Trophoblast cell (in vitro differentiated cells and primary cell): Measurements from ENCODE around the gene NPAS1.

Source experiments
- DNase-seq, 2 donors: peaks; one replicate each; pipeline ENCODE4 v3.0.0-alpha.2; 2016
- H2AFZ ChIP-seq: 2 replicates; pipeline ENCODE4 v1.6.1; 2013; ENCODE audit warnings: low read length, moderate library complexity, mild to moderate bottlenecking; ENCODE audit not compliant: insufficient read depth, poor library complexity
- H2AK5ac ChIP-seq: 2 replicates; pipeline ENCODE4 v1.6.1; 2013; ENCODE audit warnings: mild to moderate bottlenecking, low read length
- H2BK120ac ChIP-seq: 2 replicates; pipeline ENCODE4 v1.6.1; 2013; ENCODE audit warnings: low read length, mild to moderate bottlenecking, moderate library complexity; ENCODE audit not compliant: insufficient read depth, poor library complexity
- H2BK12ac ChIP-seq: 2 replicates; pipeline ENCODE4 v1.6.1; 2013; ENCODE audit warnings: mild to moderate bottlenecking, low read length, moderate library complexity
- H2BK5ac ChIP-seq: 2 replicates; pipeline ENCODE4 v1.6.1; 2013; ENCODE audit warnings: low read length, low read depth, moderate library complexity, mild to moderate bottlenecking; ENCODE audit not compliant: poor library complexity
- H3K14ac ChIP-seq: 2 replicates; pipeline ENCODE4 v1.6.1; 2013; ENCODE audit warnings: mild to moderate bottlenecking, low read length
- H3K18ac ChIP-seq: 2 replicates; pipeline ENCODE4 v1.6.1; 2013; ENCODE audit warnings: mild to moderate bottlenecking, low read length
- H3K23ac ChIP-seq: 2 replicates; pipeline ENCODE4 v1.6.1; 2013; ENCODE audit warnings: low read length
- H3K27ac ChIP-seq: 2 replicates; pipeline ENCODE4 v1.5.1; 2013; ENCODE audit warnings: low read depth, mild to moderate bottlenecking, inconsistent platforms, low read length, moderate library complexity
- H3K27me3 ChIP-seq: 2 replicates; pipeline ENCODE4 v1.6.1; 2013; ENCODE audit warnings: inconsistent platforms, mild to moderate bottlenecking, low read length, moderate library complexity; ENCODE audit not compliant: insufficient read depth
- H3K36me3 ChIP-seq, 2 experiments: 1 replicate in 1 of 2; 2 replicates in 1 of 2; pipeline ENCODE4 v1.6.1; 2013; ENCODE audit warnings: low read length in 2 of 2, mild to moderate bottlenecking in 2 of 2, moderate library complexity in 1 of 2; ENCODE audit not compliant: insufficient read depth in 2 of 2, control insufficient read depth in 1 of 2
- H3K4ac ChIP-seq: 2 replicates; pipeline ENCODE4 v1.6.1; 2013; ENCODE audit warnings: low read depth, mild to moderate bottlenecking, low read length, moderate library complexity
- H3K4me1 ChIP-seq, 2 experiments: 1 replicate in 1 of 2; 2 replicates in 1 of 2; pipeline ENCODE4 v1.6.1; 2013; ENCODE audit warnings: low read length in 2 of 2, mild to moderate bottlenecking in 2 of 2, moderate library complexity in 1 of 2; ENCODE audit not compliant: insufficient read depth in 2 of 2, control insufficient read depth in 1 of 2
- H3K4me2 ChIP-seq: 2 replicates; pipeline ENCODE4 v1.6.1; 2013; ENCODE audit warnings: inconsistent platforms, mild to moderate bottlenecking, low read length, moderate library complexity
- H3K4me3 ChIP-seq: 2 replicates; pipeline ENCODE4 v1.5.1; 2013; ENCODE audit warnings: mild to moderate bottlenecking, low read depth, low read length, inconsistent platforms
- H3K79me1 ChIP-seq: one replicate; pipeline ENCODE4 v1.6.1; 2013; ENCODE audit warnings: low read length
- H3K79me2 ChIP-seq: 2 replicates; pipeline ENCODE4 v1.6.1; 2013; ENCODE audit warnings: low read length, mild to moderate bottlenecking; ENCODE audit not compliant: control insufficient read depth, insufficient read depth, poor library complexity
- H3K9ac ChIP-seq: 2 replicates; pipeline ENCODE4 v1.6.1; 2013; ENCODE audit warnings: mild to moderate bottlenecking, low read length
- H3K9me3 ChIP-seq: 2 replicates; pipeline ENCODE4 v1.6.1; 2013; ENCODE audit warnings: low read depth, mild to moderate bottlenecking, control low read depth, inconsistent platforms, low read length; ENCODE audit not compliant: insufficient read depth
- H4K12ac ChIP-seq: 2 replicates; pipeline ENCODE4 v1.6.1; 2013; ENCODE audit warnings: low read depth, mild to moderate bottlenecking, low read length, moderate library complexity
- H4K8ac ChIP-seq: 2 replicates; pipeline ENCODE4 v1.6.1; 2013; ENCODE audit warnings: low read depth, mild to moderate bottlenecking, low read length, moderate library complexity
- H4K91ac ChIP-seq: one replicate; pipeline ENCODE4 v1.6.1; 2013; ENCODE audit warnings: low read depth, mild to moderate bottlenecking, low read length, moderate library complexity
- WGBS: extraction: QIAGEN DNeasy Blood & Tissue Kit; methylation state at CpG from one replicate; pipeline ENCODE4 v1.1.7; 2013; ENCODE audit warnings: missing lambda C conversion rate; ENCODE audit not compliant: insufficient read length, insufficient coverage; ENCODE audit errors: extremely low coverage; 5-methylcytosine and 5-hydroxymethylcytosine counted together

Gene NPAS1

DNA sequence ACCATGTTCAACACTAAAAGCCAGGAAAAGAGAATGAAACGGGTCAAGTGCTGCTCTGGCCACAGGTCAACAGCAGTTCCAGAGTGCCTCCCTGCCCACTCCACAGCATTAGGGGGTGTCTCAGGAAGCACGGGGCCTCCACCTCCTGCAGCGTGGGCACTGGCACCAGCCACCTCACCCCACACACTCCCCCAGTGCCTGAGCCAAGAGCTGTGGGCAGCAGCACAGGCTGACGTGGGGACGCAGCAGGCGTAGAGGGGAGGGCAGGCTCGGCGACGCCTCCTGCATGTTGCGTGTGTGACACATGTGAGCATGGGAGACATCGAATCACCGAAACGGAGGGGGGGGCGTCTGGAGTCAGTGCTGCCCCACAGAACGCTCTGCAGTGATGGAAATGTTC is 50.2 kb downstream of the NPAS1 start:
- Histone ChIP-seq H3K9ac (no peak overlapping the region), H2BK5ac (no peak overlapping the region), H3K23ac (no peak overlapping the region), H2BK12ac (no peak overlapping the region), H2BK120ac (no peak overlapping the region), H3K18ac (no peak overlapping the region), H4K8ac (no peak overlapping the region), H3K4me1 (no peaks in the 10 kb centered on the region), H3K9me3 (peaks cover 1% of the 10 kb centered on the region), H4K91ac (no peak overlapping the region), H2AFZ (no peak overlapping the region), H3K4ac (no peak overlapping the region), H4K12ac (no peak overlapping the region), H3K27ac (no peak overlapping the region), H3K79me1 (no peaks in the 10 kb centered on the region), H3K14ac (no peak overlapping the region), H3K79me2 (no peaks in the 10 kb centered on the region), H3K36me3 (peaks cover 80 to 81% of the 10 kb centered on the region in 2 experiments), H3K4me3 (no peak overlapping the region), H3K4me2 (no peak overlapping the region), H2AK5ac (no peak overlapping the region), H3K27me3 (no peaks in the 10 kb centered on the region)
- no peak for DNase-seq
- WGBS, result no CpG with 5 or more reads among the region's 15 CpGs

DNA sequence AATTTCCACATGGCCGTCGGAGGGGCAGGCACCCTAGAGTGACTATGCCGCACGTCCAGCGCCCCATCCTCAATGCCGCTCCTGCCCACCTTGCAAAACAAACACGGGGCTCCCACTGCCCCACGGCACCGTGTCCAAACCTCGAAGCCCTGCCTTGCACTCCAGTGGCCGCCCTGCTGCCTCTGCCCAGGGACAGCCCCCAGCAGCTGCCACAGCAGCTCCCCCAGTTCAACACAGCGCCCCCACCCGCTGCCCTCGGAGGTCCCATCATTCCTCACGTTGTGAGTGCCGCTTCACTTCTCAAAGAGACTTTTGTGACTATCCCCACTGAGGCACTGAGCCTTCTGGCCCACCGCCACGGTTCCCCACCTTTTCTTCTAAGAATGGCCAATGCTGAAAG is 51.1 kb downstream of the NPAS1 start:
- H2AK5ac ChIP-seq, result no peak overlapping the region
- H3K18ac ChIP-seq, result no peak overlapping the region
- H3K27me3 ChIP-seq, result no peaks in the 10 kb centered on the region
- H3K36me3 ChIP-seq, result peaks cover 79 to 80% of the 10 kb centered on the region in 2 experiments
- peaks cover 1% of the 10 kb centered on the region for H3K9me3 ChIP-seq
- H2BK120ac ChIP-seq, result no peak overlapping the region
- no peak overlapping the region for H4K12ac ChIP-seq
- no peak overlapping the region for H4K8ac ChIP-seq
- H2BK12ac ChIP-seq, result no peak overlapping the region
- no peak overlapping the region for H3K9ac ChIP-seq
- no peak overlapping the region for H3K4me2 ChIP-seq
- H3K79me2 ChIP-seq, result no peaks in the 10 kb centered on the region
- H3K4me3 ChIP-seq, result no peak overlapping the region
- no peak for DNase-seq
- H3K14ac ChIP-seq, result no peak overlapping the region
- H3K4ac ChIP-seq, result no peak overlapping the region
- no peak overlapping the region for H3K23ac ChIP-seq
- H2AFZ ChIP-seq, result no peak overlapping the region
- no peaks in the 10 kb centered on the region for H3K4me1 ChIP-seq
- WGBS, result no CpG with 5 or more reads among the region's 18 CpGs
- no peaks in the 10 kb centered on the region for H3K79me1 ChIP-seq
- H2BK5ac ChIP-seq, result no peak overlapping the region
- no peak overlapping the region for H3K27ac ChIP-seq
- no peak overlapping the region for H4K91ac ChIP-seq

DNA sequence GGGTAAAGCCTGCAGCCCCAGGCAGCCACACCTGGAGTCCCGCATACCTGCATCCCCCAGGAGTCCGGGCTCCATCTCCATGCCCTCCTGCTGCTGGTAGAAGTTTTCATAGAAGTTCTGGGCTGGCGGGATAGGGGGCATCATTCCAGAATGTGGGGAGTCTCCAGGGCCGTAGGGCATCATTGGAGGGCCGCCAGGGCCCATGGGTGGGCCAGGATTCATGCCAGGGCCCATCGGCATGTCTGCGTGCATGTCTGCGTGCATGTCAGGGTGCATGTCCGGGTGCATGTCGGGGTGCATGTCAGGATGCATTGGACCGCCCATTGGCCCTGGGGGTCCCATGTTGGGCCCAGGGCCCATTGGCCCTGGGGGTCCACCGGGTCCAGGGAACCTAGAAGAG is 52.1 kb downstream of the NPAS1 start:
- no peak overlapping the region for H3K23ac ChIP-seq
- no peak overlapping the region for H4K8ac ChIP-seq
- H2AK5ac ChIP-seq, result no peak overlapping the region
- no peak overlapping the region for H2BK12ac ChIP-seq
- no peak overlapping the region for H2BK5ac ChIP-seq
- no peak overlapping the region for H3K4me3 ChIP-seq
- no peak overlapping the region for H2BK120ac ChIP-seq
- H3K18ac ChIP-seq, result no peak overlapping the region
- no peak for DNase-seq
- no peak overlapping the region for H3K9ac ChIP-seq
- H3K4me1 ChIP-seq, result no peaks in the 10 kb centered on the region
- H3K79me1 ChIP-seq, result no peaks in the 10 kb centered on the region
- WGBS, result no CpG with 5 or more reads among the region's 12 CpGs
- H3K27me3 ChIP-seq, result no peaks in the 10 kb centered on the region
- peaks cover 1% of the 10 kb centered on the region for H3K9me3 ChIP-seq
- H4K12ac ChIP-seq, result no peak overlapping the region
- H3K27ac ChIP-seq, result no peak overlapping the region
- H2AFZ ChIP-seq, result no peak overlapping the region
- H3K79me2 ChIP-seq, result no peaks in the 10 kb centered on the region
- no peak overlapping the region for H3K14ac ChIP-seq
- no peak overlapping the region for H4K91ac ChIP-seq
- no peak overlapping the region for H3K4ac ChIP-seq
- H3K36me3 ChIP-seq, result peaks cover 78 to 81% of the 10 kb centered on the region in 2 experiments
- no peak overlapping the region for H3K4me2 ChIP-seq

DNA sequence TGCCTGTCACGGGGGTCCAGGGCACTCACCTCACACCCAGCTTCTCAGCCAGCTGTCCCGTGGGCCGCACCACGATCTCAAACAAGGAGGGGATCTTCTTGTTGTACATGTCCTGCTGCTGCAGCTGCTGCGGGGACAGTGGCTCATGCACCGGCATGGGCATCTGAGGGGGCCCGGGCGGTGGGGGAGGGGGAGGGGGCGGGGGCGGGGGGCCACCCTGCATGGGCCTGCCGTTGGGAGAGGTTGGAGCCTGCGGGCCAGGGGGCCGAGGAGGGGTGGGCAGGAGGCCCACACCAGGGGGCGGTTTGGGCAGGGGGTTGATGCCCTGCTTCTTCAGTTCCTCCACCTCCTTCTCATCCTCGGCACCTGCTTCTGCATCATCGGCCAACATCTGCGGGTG is 52.7 kb downstream of the NPAS1 start:
- Histone ChIP-seq H3K9me3 (peaks cover 1% of the 10 kb centered on the region), H2AK5ac (no peak overlapping the region), H4K91ac (no peak overlapping the region), H3K4me3 (no peak overlapping the region), H3K23ac (no peak overlapping the region), H3K18ac (no peak overlapping the region), H3K36me3 (peaks cover 76 to 77% of the 10 kb centered on the region in 2 experiments), H2AFZ (no peak overlapping the region), H3K4me1 (no peaks in the 10 kb centered on the region), H3K79me2 (no peaks in the 10 kb centered on the region), H2BK120ac (no peak overlapping the region), H3K79me1 (no peaks in the 10 kb centered on the region), H3K27ac (no peak overlapping the region), H3K4me2 (no peak overlapping the region), H4K12ac (no peak overlapping the region), H3K9ac (no peak overlapping the region), H2BK5ac (no peak overlapping the region), H3K14ac (no peak overlapping the region), H4K8ac (no peak overlapping the region), H3K4ac (no peak overlapping the region), H2BK12ac (no peak overlapping the region), H3K27me3 (no peaks in the 10 kb centered on the region)
- WGBS, result no CpG with 5 or more reads among the region's 17 CpGs
- no peak for DNase-seq
